ENCODE results near the gene ABCD1. TPM values are rescaled to one million over a fixed set of nuclear protein-coding genes. Genes with fewer than 3 reads are reported as not detected.

The ABCD1 gene
- total and polyA plus RNA-seq, 8 donors, result 2.4 to 22.3 (median 5.0) TPM

DNA sequence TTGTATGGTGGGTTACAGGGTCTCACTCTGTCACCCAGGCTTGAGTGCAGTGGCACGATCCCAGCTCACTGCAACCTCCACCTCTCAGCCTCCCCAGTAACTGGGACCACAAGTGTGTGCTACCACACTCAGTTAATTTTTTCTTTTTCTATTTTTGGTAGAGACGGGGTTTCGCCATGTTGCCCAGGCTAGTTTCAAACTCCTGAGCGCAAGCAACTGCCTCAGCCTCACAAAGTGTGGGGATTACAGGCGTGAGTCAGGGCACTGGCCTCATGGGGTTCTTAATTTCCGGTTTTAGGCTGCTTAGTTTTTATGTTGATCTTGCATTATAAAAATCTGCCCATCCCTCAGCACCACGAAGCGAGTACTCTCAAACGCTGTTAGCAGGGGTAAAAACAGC, 7.2 kb upstream of the ABCD1 start:
- Histone ChIP-seq H3K27me3 (peaks cover 0 to 5% (median 0%) of the 10 kb centered on the region in 3 donors), H3K4me1 (peaks cover 4 to 19% (median 6%) of the 10 kb centered on the region in 4 donors), H3K36me3 (peaks cover 10 to 80% (median 71%) of the 10 kb centered on the region in 4 donors), H3K4me3 (no peak overlapping the region), H3K9me3 (no peaks in the 10 kb centered on the region), H3K27ac (no peak overlapping the region)
- 87 to 94% (median 91%) methylated on average over 9 of the region's 9 CpGs for WGBS, 5 donors
- intact Hi-C loops (cut with DNase I; ENCODE audit: low total_unique reads), result no loop called here
- TF ChIP-seq POLR2A (IDR thresholded peaks at IDR 0.05) (no peak), EP300 (IDR thresholded peaks at IDR 0.05) (no peak), POLR2AphosphoS5 (IDR thresholded peaks at IDR 0.05) (no peak)
- TF ChIP-seq, protein P1, sequence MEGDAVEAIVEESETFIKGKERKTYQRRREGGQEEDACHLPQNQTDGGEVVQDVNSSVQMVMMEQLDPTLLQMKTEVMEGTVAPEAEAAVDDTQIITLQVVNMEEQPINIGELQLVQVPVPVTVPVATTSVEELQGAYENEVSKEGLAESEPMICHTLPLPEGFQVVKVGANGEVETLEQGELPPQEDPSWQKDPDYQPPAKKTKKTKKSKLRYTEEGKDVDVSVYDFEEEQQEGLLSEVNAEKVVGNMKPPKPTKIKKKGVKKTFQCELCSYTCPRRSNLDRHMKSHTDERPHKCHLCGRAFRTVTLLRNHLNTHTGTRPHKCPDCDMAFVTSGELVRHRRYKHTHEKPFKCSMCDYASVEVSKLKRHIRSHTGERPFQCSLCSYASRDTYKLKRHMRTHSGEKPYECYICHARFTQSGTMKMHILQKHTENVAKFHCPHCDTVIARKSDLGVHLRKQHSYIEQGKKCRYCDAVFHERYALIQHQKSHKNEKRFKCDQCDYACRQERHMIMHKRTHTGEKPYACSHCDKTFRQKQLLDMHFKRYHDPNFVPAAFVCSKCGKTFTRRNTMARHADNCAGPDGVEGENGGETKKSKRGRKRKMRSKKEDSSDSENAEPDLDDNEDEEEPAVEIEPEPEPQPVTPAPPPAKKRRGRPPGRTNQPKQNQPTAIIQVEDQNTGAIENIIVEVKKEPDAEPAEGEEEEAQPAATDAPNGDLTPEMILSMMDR (IDR thresholded peaks at IDR 0.05), result no peak
- DNase-seq, result no peak

DNA sequence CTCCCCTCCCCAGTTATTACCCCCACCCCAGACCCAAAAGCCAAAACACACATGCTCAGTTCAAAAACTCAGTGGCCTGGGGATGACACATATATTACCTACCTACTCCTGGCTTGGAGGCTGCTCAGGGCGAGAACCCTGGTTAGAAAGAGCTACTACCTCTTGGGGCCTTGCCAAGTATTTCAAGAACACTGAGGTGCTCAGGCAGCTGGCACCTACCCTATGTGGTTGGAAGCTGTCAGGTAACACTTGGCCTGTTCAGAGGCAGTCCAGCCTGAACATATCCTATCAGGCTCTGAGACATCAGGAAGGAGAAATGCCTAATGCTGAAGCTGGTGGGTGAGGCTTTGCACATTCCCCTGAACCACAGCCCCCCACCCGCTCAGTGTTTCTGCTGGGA, 5.4 kb upstream of the ABCD1 start:
- H3K4me1 ChIP-seq, result peaks cover 11 to 27% (median 14%) of the 10 kb centered on the region in 4 donors
- intact Hi-C loops (cut with DNase I; ENCODE audit: low total_unique reads), result no loop called here
- peaks cover 0 to 15% (median 2%) of the 10 kb centered on the region in 4 donors for H3K9me3 ChIP-seq
- peaks cover 10 to 63% (median 57%) of the 10 kb centered on the region in 4 donors for H3K36me3 ChIP-seq
- TF ChIP-seq, protein P1 (IDR thresholded peaks at IDR 0.05), result no peak
- TF ChIP-seq POLR2A (IDR thresholded peaks at IDR 0.05), result no peak
- TF ChIP-seq EP300 (IDR thresholded peaks at IDR 0.05), result no peak
- TF ChIP-seq POLR2AphosphoS5 (IDR thresholded peaks at IDR 0.05), result no peak
- 33 to 72% (median 61%) methylated on average over 1 to 2 of the region's 2 CpGs for WGBS, 5 donors
- H3K27ac ChIP-seq, result no peak overlapping the region
- DNase-seq, result no peak
- peaks cover 0 to 5% (median 0%) of the 10 kb centered on the region in 3 donors for H3K27me3 ChIP-seq
- H3K4me3 ChIP-seq, result no peak overlapping the region

DNA sequence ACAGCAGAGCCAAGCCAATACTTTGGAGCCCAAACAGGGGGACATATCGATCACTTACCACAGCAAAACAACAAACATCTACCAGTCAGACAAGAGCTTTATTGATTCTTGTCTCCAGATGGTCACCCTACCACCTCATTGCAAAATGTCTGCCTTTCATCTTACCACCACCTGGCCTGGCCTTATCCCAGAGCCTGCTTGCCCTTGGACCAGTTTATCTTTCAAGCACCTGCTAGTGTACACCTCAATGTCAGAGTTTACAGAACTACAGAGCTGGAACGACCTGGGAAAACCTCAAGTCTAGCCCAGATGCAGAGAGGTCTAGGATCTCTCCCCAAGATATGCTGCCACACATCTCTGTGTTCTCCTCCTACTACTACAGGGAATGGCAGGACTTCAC, 5.0 kb upstream of the ABCD1 start:
- no peak overlapping the region for H3K27ac ChIP-seq
- no peak for TF ChIP-seq POLR2AphosphoS5 (IDR thresholded peaks at IDR 0.05)
- TF ChIP-seq, protein P1 (IDR thresholded peaks at IDR 0.05), result no peak
- no peak for TF ChIP-seq POLR2A (IDR thresholded peaks at IDR 0.05)
- no peak for TF ChIP-seq EP300 (IDR thresholded peaks at IDR 0.05)
- no peak overlapping the region for H3K4me3 ChIP-seq
- peaks cover 0 to 15% (median 4%) of the 10 kb centered on the region in 4 donors for H3K9me3 ChIP-seq
- 33 to 67% (median 52%) methylated on average over 1 to 2 of the region's 2 CpGs for WGBS, 5 donors
- no peak for DNase-seq
- H3K36me3 ChIP-seq, result peaks cover 10 to 58% (median 53%) of the 10 kb centered on the region in 4 donors
- H3K27me3 ChIP-seq, result peaks cover 0 to 5% (median 0%) of the 10 kb centered on the region in 3 donors
- intact Hi-C loops (cut with DNase I; ENCODE audit: low total_unique reads), result no loop called here
- peaks cover 11 to 27% (median 15%) of the 10 kb centered on the region in 4 donors for H3K4me1 ChIP-seq

DNA sequence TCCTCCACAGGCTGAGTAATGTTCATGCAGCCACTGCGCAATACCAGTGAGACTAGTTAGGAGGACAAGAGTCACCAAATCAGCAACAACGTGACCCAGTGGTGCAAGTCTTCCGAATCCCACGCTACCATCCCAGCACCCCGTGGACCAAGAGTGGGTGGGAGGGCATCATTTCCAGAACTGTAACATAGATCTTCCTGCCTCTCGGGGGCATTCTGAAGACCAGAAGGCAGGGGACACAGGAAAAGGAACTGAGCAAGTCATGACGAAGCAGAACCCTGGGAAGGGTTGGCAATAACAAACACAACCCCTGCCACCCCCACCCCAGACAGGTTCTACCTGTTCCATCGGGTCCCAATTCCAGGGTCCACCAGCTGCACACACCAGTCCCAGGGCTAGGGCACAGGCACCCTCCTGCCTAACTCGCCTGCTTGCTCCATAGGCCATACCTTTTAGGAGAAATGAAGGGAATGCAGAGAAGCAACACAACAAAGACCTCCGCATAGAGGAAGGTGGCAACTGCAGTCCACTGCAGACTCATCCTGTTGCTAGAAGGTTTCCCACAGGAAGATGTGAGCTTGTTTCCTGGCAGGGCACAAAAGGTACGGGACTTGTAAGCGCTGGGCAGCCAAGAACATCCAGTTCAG, 1.8 kb upstream of the ABCD1 start:
- Histone ChIP-seq H3K9me3 (peaks cover 0 to 15% (median 4%) of the 10 kb centered on the region in 4 donors), H3K27me3 (peaks cover 0 to 5% (median 0%) of the 10 kb centered on the region in 3 donors), H3K4me1 (peaks cover 41 to 57% (median 44%) of the 10 kb centered on the region in 4 donors), H3K36me3 (peaks cover 5 to 33% (median 30%) of the 10 kb centered on the region in 4 donors), H3K27ac (peak overlapping the region; percentile 80 to 91 (median 88)), H3K4me3 (peak overlapping the region; percentile 58 to 74 (median 70))
- intact Hi-C loops (cut with DNase I; ENCODE audit: low total_unique reads), result no loop called here
- peak in 1 of 2 donors; percentile 52 for DNase-seq
- TF ChIP-seq POLR2A (IDR thresholded peaks at IDR 0.05) (no peak), POLR2AphosphoS5 (IDR thresholded peaks at IDR 0.05) (no peak), EP300 (IDR thresholded peaks at IDR 0.05) (no peak)
- TF ChIP-seq, protein P1 (IDR thresholded peaks at IDR 0.05), result no peak
- WGBS, 5 donors, result 20 to 56% (median 27%) methylated on average over 11 to 12 of the region's 12 CpGs
